H1 (cell line): ENCODE results near the gene ATP6AP1. TPM values are rescaled to one million over a fixed set of nuclear protein-coding genes. Genes with fewer than 3 reads are reported as not detected.

ENCODE experiments used
- BCL11A ChIP-seq, 2 experiments: IDR thresholded peaks; one replicate each; pipeline ENCODE4 v1.6.1; 2011; ENCODE audit warnings: low read depth in 2 of 2, low read length in 2 of 2, mild to moderate bottlenecking in 2 of 2
- CEBPB ChIP-seq: IDR thresholded peaks from 2 replicates; pipeline ENCODE4 v1.6.1; 2012; ENCODE audit warnings: low read depth, low read length
- CHD7 ChIP-seq: fragments of 300-600 bp; sonication (generic); IDR thresholded peaks from 2 replicates; pipeline ENCODE4 v1.7.1; 2012; ENCODE audit warnings: low read length, moderate library complexity, mild to moderate bottlenecking, inconsistent platforms; ENCODE audit not compliant: insufficient replicate concordance
- NANOG ChIP-seq: IDR thresholded peaks from 2 replicates; pipeline ENCODE4 v1.6.1; 2011; ENCODE audit warnings: low read length, low read depth, mild to moderate bottlenecking, inconsistent platforms; ENCODE audit not compliant: insufficient read depth, poor library complexity, severe bottlenecking
- RXRA ChIP-seq: IDR thresholded peaks from 2 replicates; pipeline ENCODE4 v1.6.1; 2011; ENCODE audit warnings: low read depth, mild to moderate bottlenecking, low read length, moderate library complexity; ENCODE audit not compliant: insufficient read depth
- SIRT6 ChIP-seq: IDR thresholded peaks from one replicate; pipeline ENCODE4 v1.7.1; 2012; ENCODE audit warnings: low read length, inconsistent platforms
- polyA plus RNA-seq, 7 experiments: library from polyadenylated mRNA; depleted of rRNA in 3 of 7; stranded (reverse) in 5 of 7; unstranded in 2 of 7; fragments of >200 nt in 5 of 7; fragments of 200-250 nt in 2 of 7; gene quantifications; 1 replicate in 5 of 7; 2 replicates in 1 of 7; 4 replicates in 1 of 7; pipeline versions ENCODE4 v1.2.1 to v1.2.3, GENCODE V29; 2011 to 2013; ENCODE audit warnings: missing spikeins in 2 of 7, mixed read lengths in 2 of 7
- total RNA-seq: library from RNA; stranded (reverse); fragmentation: NEBNext Ultra II Directional; extraction: Animal tissue kit (Norgen Biotek cat#: 25700); gene quantifications from 2 replicates; pipeline ENCODE4 v1.2.1, GENCODE V29; 2021

Gene ATP6AP1
- total and polyA plus RNA-seq, 2 of the 8 experiments (the other 6 are each of a cell fraction or from before 2014, with no cell fraction given) = 44.6 to 80.8 TPM

GRCh38 chrX:154450312-154450711 is 21.8 kb downstream of the ATP6AP1 start (continued):
- TF ChIP-seq NANOG (no peak), RXRA (no peak), CEBPB (no peak), BCL11A (IDR thresholded peaks at IDR 0.05; ENCODE audit: low read depth in 2 of 2, low read length in 2 of 2) (no peak), CHD7 (no peak), SIRT6 (no peak)
